DND-41 (cell line): ENCODE measurements around the gene GTF2IRD1.

Experiments
- ATAC-seq: fragments of 200-7000 bp; cut with Tn5 transposase; 3 replicates; pipeline ENCODE4 v1.9.1; 2021; ENCODE audit warnings: low read depth; ENCODE audit not compliant: insufficient read depth
- DNase-seq: peaks from one replicate; pipeline ENCODE4 v3.0.0-alpha.2; 2020
- H2AFZ ChIP-seq: 2 replicates; pipeline ENCODE4 v1.6.0; 2012; ENCODE audit warnings: low read depth, low read length
- H3K27ac ChIP-seq: 2 replicates; pipeline ENCODE4 v1.5.1; 2012; ENCODE audit warnings: low read length, inconsistent platforms
- H3K27me3 ChIP-seq: fragments of 200-600 bp; sonication (generic); 2 replicates; pipeline ENCODE4 v1.6.0; 2012; ENCODE audit warnings: low read length, mild to moderate bottlenecking, inconsistent platforms; ENCODE audit not compliant: insufficient read depth, poor library complexity
- H3K36me3 ChIP-seq: 2 replicates; pipeline ENCODE4 v1.5.1; 2012; ENCODE audit warnings: low read length, inconsistent platforms; ENCODE audit not compliant: insufficient read depth
- H3K4me1 ChIP-seq: 2 replicates; pipeline ENCODE4 v1.5.1; 2012; ENCODE audit warnings: mild to moderate bottlenecking, low read length; ENCODE audit not compliant: insufficient read depth
- H3K4me2 ChIP-seq: 2 replicates; pipeline ENCODE4 v1.6.0; 2012; ENCODE audit warnings: mild to moderate bottlenecking, moderate library complexity, low read length, inconsistent platforms; ENCODE audit not compliant: insufficient read depth
- H3K4me3 ChIP-seq, 2 experiments: fragments of 200-600 bp in 1 of 2; shearing (Covaris generic) in 1 of 2; 2 replicates each; pipeline ENCODE4 v1.5.1; 2012 to 2016; ENCODE audit warnings: inconsistent platforms in 2 of 2, low read length in 2 of 2, mild to moderate bottlenecking in 2 of 2, low read depth in 1 of 2, moderate library complexity in 1 of 2
- H3K79me2 ChIP-seq: 2 replicates; pipeline ENCODE4 v1.6.0; 2012; ENCODE audit warnings: low read length, inconsistent platforms; ENCODE audit not compliant: insufficient read depth
- H3K9ac ChIP-seq: 2 replicates; pipeline ENCODE4 v1.6.0; 2012; ENCODE audit warnings: low read depth, mild to moderate bottlenecking, inconsistent platforms, low read length, moderate library complexity
- H3K9me3 ChIP-seq: 2 replicates; pipeline ENCODE4 v1.5.1; 2012; ENCODE audit warnings: low read length, moderate library complexity, mild to moderate bottlenecking, inconsistent platforms; ENCODE audit not compliant: insufficient read depth, severe bottlenecking
- H4K20me1 ChIP-seq: 2 replicates; pipeline ENCODE4 v1.6.0; 2012; ENCODE audit warnings: low read length; ENCODE audit not compliant: insufficient read depth
- CTCF ChIP-seq: IDR thresholded peaks from 2 replicates; pipeline ENCODE4 v1.5.1; 2012; ENCODE audit warnings: borderline replicate concordance, low read length, moderate library complexity, mild to moderate bottlenecking; ENCODE audit not compliant: poor library complexity, severe bottlenecking; ENCODE audit errors: extremely low read depth
- EZH2 ChIP-seq: IDR thresholded peaks from 3 replicates; pipeline ENCODE4 v1.6.1; 2012; ENCODE audit warnings: borderline replicate concordance, low read depth, mild to moderate bottlenecking, moderate library complexity, low read length, inconsistent platforms; ENCODE audit not compliant: severe bottlenecking

Gene GTF2IRD1

GRCh38 chr7:74453322-74454011 is at the start of gene GTF2IRD1:
Gene GTF2IRD1 (plus strand): TSS chr7:74453906. CDS start chr7:74508081, 54,175 bp downstream.
- no peaks in the 10 kb centered on the region for H3K9me3 ChIP-seq
- H3K36me3 ChIP-seq, result no peaks in the 10 kb centered on the region
- H3K27me3 ChIP-seq, result no peaks in the 10 kb centered on the region
- H3K4me3 ChIP-seq, result peak within 1 kb of the TSS; percentile 23 to 60; a peak in 3 of 4 replicates
- peak within 1 kb of the TSS; percentile 65 for H2AFZ ChIP-seq
- no peak for TF ChIP-seq EZH2
- no peak for TF ChIP-seq CTCF
- peak within 1 kb of the TSS; percentile 66 for H3K4me2 ChIP-seq
- DNase-seq, result peak; percentile 78
- peaks cover 27% of the 10 kb centered on the region for H3K4me1 ChIP-seq
- ATAC-seq, result peak; percentile 84
- peak within 1 kb of the TSS; percentile 68 for H3K9ac ChIP-seq
- peak within 1 kb of the TSS; percentile 59 for H3K27ac ChIP-seq
- no peaks in the 10 kb centered on the region for H4K20me1 ChIP-seq
- H3K79me2 ChIP-seq, result peaks cover 36% of the 10 kb centered on the region

- H3K4me2 ChIP-seq, result no peak overlapping the region
- no peak overlapping the region for H3K27ac ChIP-seq
- no peak overlapping the region for H2AFZ ChIP-seq
- H3K79me2 ChIP-seq, result no peaks in the 10 kb centered on the region
- H3K4me1 ChIP-seq, result no peaks in the 10 kb centered on the region
- TF ChIP-seq EZH2, result no peak
- no peak for TF ChIP-seq CTCF
- peaks cover 7% of the 10 kb centered on the region for H3K36me3 ChIP-seq
- no peaks in the 10 kb centered on the region for H4K20me1 ChIP-seq
- DNase-seq (no peak), ATAC-seq (no peak)
- no peak overlapping the region for H3K4me3 ChIP-seq
- no peaks in the 10 kb centered on the region for H3K9me3 ChIP-seq
- no peaks in the 10 kb centered on the region for H3K27me3 ChIP-seq
- H3K9ac ChIP-seq, result no peak overlapping the region
Observed at GRCh38 chr7:74404388-74404700, 49.4 kb upstream of the GTF2IRD1 start.

- no peak for DNase-seq
- H3K9me3 ChIP-seq, result no peaks in the 10 kb centered on the region
- no peak overlapping the region for H3K4me3 ChIP-seq
- no peaks in the 10 kb centered on the region for H3K27me3 ChIP-seq
- no peak overlapping the region for H3K27ac ChIP-seq
- H3K36me3 ChIP-seq, result peaks cover 7% of the 10 kb centered on the region
- no peak overlapping the region for H2AFZ ChIP-seq
- H3K4me2 ChIP-seq, result no peak overlapping the region
- H3K9ac ChIP-seq, result no peak overlapping the region
- no peaks in the 10 kb centered on the region for H4K20me1 ChIP-seq
- TF ChIP-seq EZH2 (no peak), CTCF (no peak)
- no peaks in the 10 kb centered on the region for H3K79me2 ChIP-seq
- no peak for ATAC-seq
- H3K4me1 ChIP-seq, result no peaks in the 10 kb centered on the region
Observed at GRCh38 chr7:74404741-74405140, 49.0 kb upstream of the GTF2IRD1 start.
